ENCODE measurements around the gene SNAI3. TPM values are rescaled to one million over a fixed set of nuclear protein-coding genes. Genes with fewer than 3 reads are reported as not detected.
A peak's percentile ranks its signal among the peaks of the same experiment; 100 is the strongest.

Gene SNAI3
- total and polyA plus RNA-seq, 11 donors, result 0.76 to 9.5 (median 1.7) TPM

DNA sequence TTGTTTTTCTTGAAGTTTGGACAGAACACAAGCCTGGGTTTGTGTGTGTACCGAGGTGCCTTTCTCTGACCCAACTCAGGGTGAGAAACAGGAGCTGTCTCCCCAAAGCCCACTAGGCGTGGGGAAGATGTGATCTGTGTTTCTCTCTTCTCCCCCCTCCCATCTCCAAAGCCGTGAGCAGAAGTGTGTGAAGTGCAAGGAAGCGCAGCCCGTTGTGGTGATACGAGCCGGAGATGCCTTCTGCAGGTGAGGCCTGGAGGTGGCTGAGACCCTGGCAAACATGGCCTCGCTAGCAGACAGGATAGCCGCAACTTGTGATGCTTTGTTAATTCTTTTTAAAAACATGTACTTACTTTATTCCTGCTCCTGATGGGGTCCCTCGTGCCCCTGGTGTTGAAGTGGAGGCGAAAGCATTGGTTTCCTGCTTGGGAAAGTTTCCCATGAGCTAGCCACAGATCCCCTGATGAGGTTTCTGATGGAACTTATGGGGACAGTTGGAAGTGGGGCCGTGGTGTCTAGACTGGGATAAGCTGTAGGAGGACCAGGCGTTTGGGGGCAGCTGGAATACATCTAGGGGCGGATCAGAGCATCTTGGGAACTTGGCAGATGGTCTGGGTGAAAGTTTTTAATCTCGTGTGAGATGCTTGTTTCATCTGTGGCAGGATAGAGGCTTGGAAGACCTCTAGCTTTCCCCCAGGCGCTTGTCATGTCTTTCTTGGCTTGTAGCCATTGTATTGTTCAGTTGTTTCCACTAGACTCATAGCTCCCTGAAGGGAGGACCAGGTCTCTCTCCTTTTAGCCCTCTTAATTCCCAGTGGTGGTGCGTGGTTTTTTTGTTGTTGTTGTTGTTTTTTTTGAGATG lies 20.9 kb upstream of the SNAI3 start:
- TF ChIP-seq, protein P1, sequence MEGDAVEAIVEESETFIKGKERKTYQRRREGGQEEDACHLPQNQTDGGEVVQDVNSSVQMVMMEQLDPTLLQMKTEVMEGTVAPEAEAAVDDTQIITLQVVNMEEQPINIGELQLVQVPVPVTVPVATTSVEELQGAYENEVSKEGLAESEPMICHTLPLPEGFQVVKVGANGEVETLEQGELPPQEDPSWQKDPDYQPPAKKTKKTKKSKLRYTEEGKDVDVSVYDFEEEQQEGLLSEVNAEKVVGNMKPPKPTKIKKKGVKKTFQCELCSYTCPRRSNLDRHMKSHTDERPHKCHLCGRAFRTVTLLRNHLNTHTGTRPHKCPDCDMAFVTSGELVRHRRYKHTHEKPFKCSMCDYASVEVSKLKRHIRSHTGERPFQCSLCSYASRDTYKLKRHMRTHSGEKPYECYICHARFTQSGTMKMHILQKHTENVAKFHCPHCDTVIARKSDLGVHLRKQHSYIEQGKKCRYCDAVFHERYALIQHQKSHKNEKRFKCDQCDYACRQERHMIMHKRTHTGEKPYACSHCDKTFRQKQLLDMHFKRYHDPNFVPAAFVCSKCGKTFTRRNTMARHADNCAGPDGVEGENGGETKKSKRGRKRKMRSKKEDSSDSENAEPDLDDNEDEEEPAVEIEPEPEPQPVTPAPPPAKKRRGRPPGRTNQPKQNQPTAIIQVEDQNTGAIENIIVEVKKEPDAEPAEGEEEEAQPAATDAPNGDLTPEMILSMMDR (IDR thresholded peaks at IDR 0.05), result no peak
- no peak for TF ChIP-seq POLR2A (IDR thresholded peaks at IDR 0.05)
- Histone ChIP-seq H3K4me1 (peaks cover 0 to 51% (median 41%) of the 10 kb centered on the region in 12 donors), H3K4me3 (peak overlapping the region; percentile 76 to 100 (median 97)), H3K27ac (peak overlapping the region in 10 of 12 donors; percentile 74 to 97 (median 86)), H3K27me3 (no peaks in the 10 kb centered on the region), H3K9me3 (no peaks in the 10 kb centered on the region), H3K36me3 (peaks cover 0 to 10% (median 0%) of the 10 kb centered on the region in 9 donors)
- ATAC-seq (no peak), DNase-seq (no peak)
- 34 to 44% (median 37%) methylated on average over 17 of the region's 17 CpGs for WGBS, 4 donors
- intact Hi-C loops (cut with DNase I), result loop anchor here in 6 of 10 donors (1.0 to 10.0 kb wide), 6 partner anchors 45 to 252 kb away; partner anchors contain the start of genes ZC3H18 (in 4 of the 6), MVD (in 1 of the 6) and ZFPM1 (in 1 of the 6)

DNA sequence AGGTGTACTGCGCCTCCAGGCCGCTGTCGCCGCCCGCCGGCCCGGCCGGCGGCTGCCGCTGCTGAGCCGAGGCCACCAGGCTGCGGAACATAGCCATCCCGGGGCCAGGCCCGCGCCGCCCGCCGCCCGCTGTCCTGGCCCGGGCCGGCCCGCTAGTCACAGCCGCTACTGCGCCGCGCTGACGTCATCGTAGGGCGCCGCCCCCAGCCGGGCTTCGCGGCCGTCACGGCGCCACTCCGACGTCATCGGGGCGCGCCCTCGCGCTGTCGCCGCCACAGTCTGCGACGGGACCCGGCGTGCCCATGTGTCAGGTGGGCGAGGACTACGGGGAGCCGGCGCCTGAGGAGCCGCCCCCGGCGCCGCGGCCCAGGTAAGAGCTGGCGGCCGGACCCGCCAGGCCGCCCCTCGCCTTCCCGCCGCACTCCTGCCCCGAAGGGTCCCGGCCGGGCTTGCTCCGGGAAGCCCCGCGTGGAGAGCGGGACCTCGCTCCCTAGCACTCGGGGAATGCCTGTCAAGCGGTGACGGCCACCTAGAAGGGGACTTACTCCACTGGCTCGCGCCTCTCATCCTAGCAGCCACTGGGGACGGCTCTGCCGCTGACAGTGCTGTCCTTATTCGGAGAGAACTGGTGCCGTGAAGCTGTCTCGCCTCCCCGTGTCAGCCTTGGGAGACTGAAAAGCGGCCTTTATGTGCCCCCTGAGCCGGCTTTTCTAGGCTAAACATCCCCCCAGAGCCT lies 20.1 kb upstream of the SNAI3 start, which contains the start of the genes CTU2 and RNF166:
Gene CTU2, plus strand, starts transcription at position 275 of the 736 bp plus-strand sequence. Its CDS starts 28 bp downstream, at position 303.
Gene RNF166, minus strand, starts transcription at position 180 of the 736 bp plus-strand sequence. Its CDS starts 83 bp downstream, at position 97.
- H3K4me1 ChIP-seq, result peaks cover 1 to 59% (median 49%) of the 10 kb centered on the region in 12 donors
- peak; percentile 58 to 92 (median 85) for ATAC-seq
- 0 to 1% (median 0%) methylated on average over 2 to 86 of the region's 86 CpGs for WGBS, 4 donors
- peak; percentile 92 to 97 (median 95) for DNase-seq
- peak within 1 kb of the TSS; percentile 76 to 100 (median 97) for H3K4me3 ChIP-seq
- peak within 1 kb of the TSS; percentile 61 to 97 (median 86) for H3K27ac ChIP-seq
- H3K9me3 ChIP-seq, result no peaks in the 10 kb centered on the region
- intact Hi-C loops (cut with DNase I), result loop anchor here in 6 of 10 donors (1.0 to 10.0 kb wide), 6 partner anchors 44 to 252 kb away; partner anchors contain the start of genes ZC3H18 (in 4 of the 6), MVD (in 1 of the 6) and ZFPM1 (in 1 of the 6)
- TF ChIP-seq, protein P1 (IDR thresholded peaks at IDR 0.05), result peak in 1 of 12 donors; percentile 20
- TF ChIP-seq POLR2A (IDR thresholded peaks at IDR 0.05), result peak; percentile 56 to 92
- no peaks in the 10 kb centered on the region for H3K27me3 ChIP-seq
- H3K36me3 ChIP-seq, result peaks cover 0 to 10% (median 0%) of the 10 kb centered on the region in 9 donors

DNA sequence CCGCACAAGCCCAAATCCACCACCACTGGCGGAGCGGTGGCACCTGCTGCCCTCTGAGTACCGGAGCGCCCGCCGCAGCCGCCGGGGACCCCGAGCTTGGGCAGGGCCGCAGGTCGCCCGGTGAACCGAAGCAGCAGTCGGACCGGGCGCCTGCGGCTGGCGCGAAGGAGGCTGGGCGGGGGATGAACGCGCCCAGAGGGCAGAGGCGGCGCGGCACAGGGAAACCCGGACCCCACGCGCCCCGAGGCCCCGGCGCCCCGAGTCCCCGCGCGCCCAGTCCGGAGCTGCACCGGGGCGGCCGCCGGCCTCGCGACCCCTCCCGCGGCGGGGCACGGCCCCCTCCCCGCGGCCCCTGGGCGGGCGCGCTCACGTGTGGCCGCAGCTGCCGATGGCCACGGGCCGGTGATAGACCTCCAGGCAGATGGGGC lies 19.5 kb upstream of the SNAI3 start:
- H3K4me1 ChIP-seq, result peaks cover 4 to 65% (median 53%) of the 10 kb centered on the region in 12 donors
- WGBS, 4 donors, result 1 to 10% (median 3%) methylated on average over 2 to 57 of the region's 57 CpGs

More for the DNA sequence above, 19.5 kb upstream of the SNAI3 start:
- H3K9me3 ChIP-seq, result no peaks in the 10 kb centered on the region
- DNase-seq (no peak), ATAC-seq (peak in 1 of 4 donors; percentile 28)
- H3K36me3 ChIP-seq, result peaks cover 0 to 10% (median 0%) of the 10 kb centered on the region in 9 donors
- peak overlapping the region; percentile 76 to 100 (median 97) for H3K4me3 ChIP-seq
- intact Hi-C loops (cut with DNase I), result loop anchor here in 6 of 10 donors (1.0 to 10.0 kb wide), 6 partner anchors 44 to 251 kb away; partner anchors contain the start of genes ZC3H18 (in 4 of the 6), MVD (in 1 of the 6) and ZFPM1 (in 1 of the 6)
- no peak for TF ChIP-seq POLR2A (IDR thresholded peaks at IDR 0.05)
- TF ChIP-seq, protein P1 (IDR thresholded peaks at IDR 0.05), result no peak
- H3K27me3 ChIP-seq, result no peaks in the 10 kb centered on the region
- peak overlapping the region; percentile 61 to 97 (median 86) for H3K27ac ChIP-seq

Measured in heart left ventricle (tissue), 16 donors.